Effector memory CD4-positive, alpha-beta T cell (primary cell): Measurements from ENCODE around the gene HOXC9.

Source experiments
- DNase-seq, 3 donors: peaks; one replicate each; pipeline ENCODE4 v3.0.0-alpha.2; 2020
- H3K27ac ChIP-seq: 2 replicates; pipeline ENCODE4 v1.7.0; 2013; ENCODE audit warnings: mild to moderate bottlenecking, low read length, moderate library complexity; ENCODE audit not compliant: insufficient read depth, poor library complexity, severe bottlenecking
- H3K27me3 ChIP-seq: replicated peaks from 2 replicates; pipeline ENCODE4 v1.7.0; 2013; ENCODE audit warnings: mild to moderate bottlenecking, low read length; ENCODE audit not compliant: insufficient read depth, control insufficient read depth, poor library complexity, severe bottlenecking
- H3K36me3 ChIP-seq: 2 replicates; pipeline ENCODE4 v1.7.0; 2013; ENCODE audit warnings: mild to moderate bottlenecking, low read length, moderate library complexity; ENCODE audit not compliant: control insufficient read depth, insufficient read depth
- H3K4me1 ChIP-seq: 2 replicates; pipeline ENCODE4 v1.7.0; 2013; ENCODE audit warnings: low read length, mild to moderate bottlenecking; ENCODE audit not compliant: control insufficient read depth, insufficient read depth, poor library complexity, severe bottlenecking
- H3K4me3 ChIP-seq: 2 replicates; pipeline ENCODE4 v1.7.0; 2013; ENCODE audit warnings: low read length, low read depth, mild to moderate bottlenecking; ENCODE audit not compliant: insufficient read depth, poor library complexity, severe bottlenecking
- H3K9me3 ChIP-seq: 2 replicates; pipeline ENCODE4 v1.7.0; 2013; ENCODE audit warnings: mild to moderate bottlenecking, low read length, moderate library complexity; ENCODE audit not compliant: control insufficient read depth

Gene HOXC9

DNA sequence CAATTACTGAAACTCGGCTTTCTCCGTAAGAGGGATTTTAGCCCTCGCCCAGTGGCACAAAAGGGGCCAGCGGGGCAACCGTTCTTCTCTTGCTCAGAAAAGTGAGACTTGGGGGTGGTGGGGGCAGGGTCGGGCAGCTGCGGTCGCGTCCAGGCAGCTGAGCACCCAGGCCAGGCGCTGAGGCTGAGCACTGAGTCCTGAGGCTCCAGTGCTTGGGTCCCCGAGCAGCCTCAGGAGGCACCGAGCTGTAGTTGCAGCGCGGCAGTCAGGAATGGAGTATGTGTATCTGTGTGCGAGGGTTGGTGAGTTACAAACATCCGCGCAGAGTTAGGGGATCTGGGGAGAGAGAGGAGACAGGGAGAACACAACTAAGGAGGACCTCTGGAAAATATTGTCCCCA lies 24.2 kb downstream of the HOXC9 start:
- Histone ChIP-seq H3K4me3 (no peak overlapping the region), H3K4me1 (peaks cover 2% of the 10 kb centered on the region), H3K27ac (no peak overlapping the region), H3K9me3 (no peaks in the 10 kb centered on the region), H3K27me3 (peaks cover 76% of the 10 kb centered on the region), H3K36me3 (no peaks in the 10 kb centered on the region)
- DNase-seq: no peak

GRCh38 chr12:54024581-54025305 lies 24.8 kb downstream of the HOXC9 start:
- Histone ChIP-seq H3K27me3 (peaks cover 75% of the 10 kb centered on the region), H3K27ac (no peak overlapping the region)

GRCh38 chr12:54025499-54026405 lies 25.8 kb downstream of the HOXC9 start:
- no peaks in the 10 kb centered on the region for H3K36me3 ChIP-seq
- H3K9me3 ChIP-seq: no peaks in the 10 kb centered on the region
- H3K4me1 ChIP-seq: peaks cover 8% of the 10 kb centered on the region
- peaks cover 78% of the 10 kb centered on the region for H3K27me3 ChIP-seq
- no peak overlapping the region for H3K4me3 ChIP-seq
- no peak overlapping the region for H3K27ac ChIP-seq
- DNase-seq: no peak

More at GRCh38 chr12:54024581-54025305, 24.8 kb downstream of the HOXC9 start:
- Histone ChIP-seq H3K4me3 (no peak overlapping the region), H3K36me3 (no peaks in the 10 kb centered on the region), H3K9me3 (no peaks in the 10 kb centered on the region), H3K4me1 (peaks cover 6% of the 10 kb centered on the region)
- no peak for DNase-seq

DNA sequence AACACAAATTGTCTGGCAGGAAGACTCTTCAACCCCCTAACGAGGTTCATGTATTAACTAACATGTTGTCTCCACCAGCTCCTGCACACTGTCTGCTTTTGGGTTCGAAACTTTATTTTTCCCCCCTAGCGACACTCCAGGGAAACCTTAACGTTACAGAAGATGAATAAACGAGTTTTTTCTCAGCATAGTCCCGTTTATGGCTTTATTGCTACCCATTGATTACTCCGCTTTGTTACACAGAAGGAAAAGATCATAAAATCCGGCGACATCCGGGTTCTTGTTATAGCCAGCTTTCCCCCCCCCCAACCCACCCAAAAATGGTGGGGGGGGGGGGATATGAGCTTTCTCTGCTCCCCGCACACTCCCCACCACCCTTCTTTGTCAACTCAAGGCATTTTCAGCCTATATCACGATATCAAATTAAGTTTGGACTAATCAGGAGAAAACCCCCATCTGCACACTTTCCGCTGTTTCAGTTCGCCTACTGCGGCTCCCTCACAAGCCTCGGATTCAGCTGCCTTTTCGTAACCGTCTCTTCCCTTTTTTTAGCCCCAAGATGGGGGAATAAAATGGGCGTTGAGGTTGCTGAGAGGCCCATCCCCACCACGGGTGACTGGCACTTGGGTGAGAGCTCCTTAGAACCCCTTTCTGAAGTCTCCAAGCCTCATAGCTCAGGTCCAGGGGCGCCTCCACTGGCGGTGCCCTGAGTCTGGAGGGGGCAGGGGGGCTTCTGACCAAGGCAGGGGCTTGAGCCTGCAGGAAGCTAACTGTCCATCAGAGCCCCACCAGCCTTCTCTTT lies 26.9 kb downstream of the HOXC9 start:
- DNase-seq: no peak
- H3K27ac ChIP-seq: no peak overlapping the region
- H3K4me1 ChIP-seq: peaks cover 11% of the 10 kb centered on the region
- H3K9me3 ChIP-seq: no peaks in the 10 kb centered on the region
- H3K36me3 ChIP-seq: no peaks in the 10 kb centered on the region
- peaks cover 81% of the 10 kb centered on the region for H3K27me3 ChIP-seq
- no peak overlapping the region for H3K4me3 ChIP-seq

GRCh38 chr12:54027442-54027786 lies 27.5 kb downstream of the HOXC9 start:
- Histone ChIP-seq H3K36me3 (no peaks in the 10 kb centered on the region), H3K9me3 (peaks cover 3% of the 10 kb centered on the region), H3K4me1 (peaks cover 11% of the 10 kb centered on the region), H3K27me3 (peaks cover 81% of the 10 kb centered on the region), H3K27ac (no peak overlapping the region), H3K4me3 (no peak overlapping the region)
- DNase-seq: no peak

DNA sequence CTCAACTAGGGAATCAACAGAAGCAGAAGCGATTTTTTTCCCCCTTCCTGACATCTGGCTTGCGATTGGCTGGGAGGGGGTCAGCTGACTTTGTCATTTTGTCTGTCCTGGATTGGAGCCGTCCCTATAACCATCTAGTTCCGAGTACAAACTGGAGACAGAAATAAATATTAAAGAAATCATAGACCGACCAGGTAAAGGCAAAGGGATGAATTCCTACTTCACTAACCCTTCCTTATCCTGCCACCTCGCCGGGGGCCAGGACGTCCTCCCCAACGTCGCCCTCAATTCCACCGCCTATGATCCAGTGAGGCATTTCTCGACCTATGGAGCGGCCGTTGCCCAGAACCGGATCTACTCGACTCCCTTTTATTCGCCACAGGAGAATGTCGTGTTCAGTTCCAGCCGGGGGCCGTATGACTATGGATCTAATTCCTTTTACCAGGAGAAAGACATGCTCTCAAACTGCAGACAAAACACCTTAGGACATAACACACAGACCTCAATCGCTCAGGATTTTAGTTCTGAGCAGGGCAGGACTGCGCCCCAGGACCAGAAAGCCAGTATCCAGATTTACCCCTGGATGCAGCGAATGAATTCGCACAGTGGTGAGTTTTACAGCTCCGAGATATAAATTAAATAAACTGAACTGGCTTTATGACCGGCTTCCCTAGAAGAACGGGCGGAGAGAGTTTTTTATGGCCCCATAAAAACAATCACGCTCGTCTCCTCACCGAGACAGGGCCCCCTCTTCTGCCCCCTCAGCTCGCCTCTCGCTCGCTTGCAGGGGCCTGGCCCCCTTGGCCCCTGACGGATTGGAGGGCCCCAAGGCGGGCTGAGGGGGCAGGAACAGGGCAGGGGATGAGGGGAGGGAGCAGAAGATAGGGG lies 28.6 kb downstream of the HOXC9 start, which contains the start of gene HOXC6:
HOXC6 (plus strand) TSS at position 127 of the 888 bp plus-strand sequence; CDS start at position 209, 82 bp downstream.
- Histone ChIP-seq H3K9me3 (peaks cover 12% of the 10 kb centered on the region), H3K36me3 (no peaks in the 10 kb centered on the region), H3K4me1 (peaks cover 11% of the 10 kb centered on the region), H3K27me3 (peaks cover 82% of the 10 kb centered on the region), H3K27ac (no peak within 1 kb of the TSS), H3K4me3 (no peak within 1 kb of the TSS)
- no peak for DNase-seq

- H3K4me1 ChIP-seq: peaks cover 20% of the 10 kb centered on the region
Observed at GRCh38 chr12:54029529-54030441, 29.8 kb downstream of the HOXC9 start.

GRCh38 chr12:54030442-54030801 lies 30.5 kb downstream of the HOXC9 start:
- H3K4me1 ChIP-seq: peaks cover 20% of the 10 kb centered on the region
- H3K27me3 ChIP-seq: peaks cover 93% of the 10 kb centered on the region
- peaks cover 12% of the 10 kb centered on the region for H3K9me3 ChIP-seq
- no peak for DNase-seq
- H3K36me3 ChIP-seq: no peaks in the 10 kb centered on the region
- no peak overlapping the region for H3K4me3 ChIP-seq
- H3K27ac ChIP-seq: no peak overlapping the region

More at GRCh38 chr12:54029529-54030441, 29.8 kb downstream of the HOXC9 start:
- H3K27ac ChIP-seq: no peak overlapping the region
- H3K9me3 ChIP-seq: peaks cover 12% of the 10 kb centered on the region
- H3K4me3 ChIP-seq: no peak overlapping the region
- no peaks in the 10 kb centered on the region for H3K36me3 ChIP-seq
- no peak for DNase-seq
- H3K27me3 ChIP-seq: peaks cover 90% of the 10 kb centered on the region
